Activated CD8-positive, alpha-beta memory T cell treated with anti-CD3 and anti-CD28 coated beads, Interleukin-2, amount 50 U/mL, for 4 hours (primary cell): ENCODE results near the gene DONSON.
"Not testable (repeated sequence)": the region's sequence is repeated elsewhere in the genome, so short reads cannot be mapped to it uniquely, and the experiment has no call there.

Experiments
- DNase-seq: peaks from one replicate; pipeline ENCODE4 v3.0.0-alpha.2; 2020

DONSON gene, protein sequence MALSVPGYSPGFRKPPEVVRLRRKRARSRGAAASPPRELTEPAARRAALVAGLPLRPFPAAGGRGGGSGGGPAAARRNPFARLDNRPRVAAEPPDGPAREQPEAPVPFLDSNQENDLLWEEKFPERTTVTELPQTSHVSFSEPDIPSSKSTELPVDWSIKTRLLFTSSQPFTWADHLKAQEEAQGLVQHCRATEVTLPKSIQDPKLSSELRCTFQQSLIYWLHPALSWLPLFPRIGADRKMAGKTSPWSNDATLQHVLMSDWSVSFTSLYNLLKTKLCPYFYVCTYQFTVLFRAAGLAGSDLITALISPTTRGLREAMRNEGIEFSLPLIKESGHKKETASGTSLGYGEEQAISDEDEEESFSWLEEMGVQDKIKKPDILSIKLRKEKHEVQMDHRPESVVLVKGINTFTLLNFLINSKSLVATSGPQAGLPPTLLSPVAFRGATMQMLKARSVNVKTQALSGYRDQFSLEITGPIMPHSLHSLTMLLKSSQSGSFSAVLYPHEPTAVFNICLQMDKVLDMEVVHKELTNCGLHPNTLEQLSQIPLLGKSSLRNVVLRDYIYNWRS

DNA sequence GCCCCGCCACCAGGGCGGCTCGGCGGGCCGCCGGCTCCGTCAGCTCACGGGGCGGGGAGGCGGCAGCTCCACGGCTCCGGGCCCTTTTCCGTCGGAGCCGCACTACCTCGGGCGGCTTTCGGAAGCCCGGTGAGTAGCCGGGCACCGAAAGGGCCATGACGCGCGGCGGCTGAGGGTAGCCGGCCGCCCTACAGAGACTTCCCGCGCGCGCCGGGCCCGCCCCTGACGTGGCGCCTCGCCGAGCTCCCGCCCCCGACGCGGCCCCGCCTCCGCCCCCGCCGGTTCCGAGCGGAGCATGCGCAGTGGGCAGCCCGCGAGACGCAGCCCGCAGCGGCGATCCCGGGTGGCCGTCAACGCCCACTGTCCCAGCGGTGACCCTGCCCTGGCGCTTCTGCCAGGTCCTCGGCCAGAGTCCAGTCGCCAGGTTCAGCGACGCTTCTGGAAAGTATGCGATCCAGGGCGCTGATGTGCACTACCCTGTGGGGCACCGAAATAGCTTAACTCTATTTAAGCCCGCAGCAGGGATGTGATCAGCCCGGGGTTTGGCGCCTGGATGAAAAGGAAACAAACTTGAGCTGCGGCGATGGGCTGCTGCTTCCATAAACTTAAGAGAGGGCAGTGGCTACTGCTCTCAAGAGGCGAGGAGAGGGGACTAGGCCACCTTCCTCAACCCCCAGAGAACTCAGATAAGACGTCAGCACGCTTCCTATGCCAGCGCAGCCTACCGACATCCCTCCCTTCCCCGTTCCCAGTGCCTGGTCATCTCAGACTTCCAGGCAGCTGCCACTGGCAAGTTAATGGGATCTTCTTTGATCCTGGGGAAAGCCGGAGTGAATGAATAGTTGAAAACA is at the start of gene DONSON:
Gene DONSON, minus strand, starts transcription at position 200 of the 851 bp plus-strand sequence. Its CDS starts 43 bp downstream, at position 157.
- peak; percentile 87 for DNase-seq

DNA sequence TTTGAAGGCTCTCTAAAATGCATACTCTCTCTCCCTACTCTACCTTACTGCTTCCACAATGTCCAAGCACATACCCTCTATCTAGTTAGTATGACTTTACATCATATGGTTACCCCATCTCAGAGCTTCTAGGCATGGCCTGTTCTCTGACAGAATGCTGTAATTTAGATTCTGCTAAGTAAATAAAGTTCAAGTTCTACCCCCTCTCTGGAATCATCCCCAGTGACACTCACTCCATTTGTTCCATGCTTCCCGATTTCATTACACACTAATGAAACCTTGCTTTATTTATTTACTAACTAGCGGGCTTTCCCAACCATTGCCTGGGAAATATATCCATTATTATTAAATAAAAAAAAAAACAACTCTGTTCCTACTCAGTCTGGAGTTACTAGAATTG is 45.8 kb upstream of the DONSON start:
- no peak for DNase-seq

DNA sequence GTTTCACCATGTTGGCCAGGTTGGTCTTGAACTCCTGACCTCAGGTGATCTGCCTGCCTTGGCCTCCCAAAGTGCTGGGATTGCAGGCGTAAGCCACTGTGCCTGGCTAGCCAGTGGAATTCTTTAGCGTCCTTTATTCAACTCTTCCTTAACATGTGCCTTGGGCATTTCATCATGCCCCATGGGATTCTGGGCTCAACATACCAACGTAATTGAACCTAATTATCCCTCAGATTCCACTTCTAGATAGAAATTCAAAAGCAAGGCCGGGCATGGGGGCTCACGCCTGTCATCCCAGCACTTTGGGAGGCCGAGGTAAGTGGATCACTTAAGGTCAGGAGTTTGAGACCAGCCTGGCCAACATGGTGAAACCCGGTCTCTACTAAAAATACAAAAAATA is 37.7 kb upstream of the DONSON start:
- not testable (repeated sequence) for DNase-seq

DNA sequence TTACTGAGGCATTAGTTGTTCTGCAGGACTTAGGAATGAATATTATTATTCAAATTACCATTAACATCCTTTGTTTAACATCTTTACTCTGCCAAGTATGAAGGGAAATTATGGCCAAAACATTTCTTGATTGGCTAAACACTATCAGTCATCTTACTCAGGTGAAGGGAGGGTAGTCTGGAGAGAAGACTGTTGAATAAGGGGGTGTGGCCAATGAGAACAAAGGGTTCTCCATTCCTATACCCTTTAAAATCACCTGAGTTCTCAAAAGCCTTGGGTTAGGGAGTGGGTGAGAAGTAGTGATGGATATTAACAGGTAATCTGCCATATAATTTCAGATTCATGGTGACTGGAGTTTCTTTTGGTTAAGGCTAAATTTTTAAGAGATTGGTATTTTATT is 33.8 kb upstream of the DONSON start:
- DNase-seq, result no peak

DNA sequence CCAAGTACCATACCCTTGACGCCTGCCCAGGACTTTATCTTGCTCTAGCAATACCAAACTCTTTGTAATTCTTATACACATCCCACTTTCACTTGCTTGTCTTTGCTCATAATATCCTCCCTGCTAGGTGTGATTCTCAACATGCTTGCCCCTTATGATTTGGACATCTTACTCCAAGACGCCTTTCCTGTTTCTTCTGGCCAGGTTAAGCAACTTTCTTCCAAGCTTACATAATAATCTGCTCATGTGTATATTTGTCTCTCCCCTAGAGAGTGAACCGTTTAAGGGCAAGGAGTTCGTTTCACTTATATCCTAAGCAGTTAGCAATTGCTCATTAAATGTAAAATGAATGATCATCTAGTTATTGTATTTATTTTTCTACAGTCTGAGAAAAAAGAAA is 31.2 kb upstream of the DONSON start:
- no peak for DNase-seq

DNA sequence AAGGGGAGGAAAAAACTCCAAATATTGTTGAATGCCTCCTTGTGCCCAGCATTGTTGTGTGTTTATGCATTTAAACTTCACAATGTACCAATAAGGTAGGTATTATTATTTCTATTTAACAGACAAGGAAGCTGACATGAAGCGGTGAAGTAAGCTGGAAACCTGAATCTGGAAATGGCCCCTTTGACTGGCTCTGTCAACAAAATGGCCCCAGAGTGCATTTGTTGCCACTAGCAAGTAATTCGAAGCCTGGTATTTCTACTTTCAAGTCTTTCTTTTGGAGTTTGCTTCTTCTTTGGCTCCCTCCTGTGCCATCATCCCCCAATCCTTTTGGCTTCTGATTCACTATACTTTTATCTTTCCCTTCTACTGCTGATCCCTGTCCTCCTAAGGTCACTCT is 29.9 kb upstream of the DONSON start:
- no peak for DNase-seq

DNA sequence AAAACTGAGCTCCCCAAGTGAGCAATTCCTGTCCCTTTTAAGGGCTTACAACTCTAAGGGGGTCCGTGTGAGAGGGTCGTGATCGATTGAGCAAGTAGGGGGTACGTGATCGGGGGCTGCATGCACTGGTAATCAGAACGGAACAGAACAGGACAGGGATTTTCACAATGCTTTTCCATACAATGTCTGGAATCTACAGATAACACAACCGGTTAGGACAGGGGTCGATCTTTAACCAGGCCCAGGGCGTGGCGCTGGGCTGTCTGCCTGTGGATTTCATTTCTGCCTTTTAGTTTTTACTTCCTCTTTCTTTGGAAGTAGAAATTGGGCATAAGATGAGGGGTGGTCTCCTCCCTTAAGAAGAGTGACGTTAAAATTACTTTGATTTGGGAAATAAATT is 29.1 kb upstream of the DONSON start:
- DNase-seq, result not testable (repeated sequence)

DNA sequence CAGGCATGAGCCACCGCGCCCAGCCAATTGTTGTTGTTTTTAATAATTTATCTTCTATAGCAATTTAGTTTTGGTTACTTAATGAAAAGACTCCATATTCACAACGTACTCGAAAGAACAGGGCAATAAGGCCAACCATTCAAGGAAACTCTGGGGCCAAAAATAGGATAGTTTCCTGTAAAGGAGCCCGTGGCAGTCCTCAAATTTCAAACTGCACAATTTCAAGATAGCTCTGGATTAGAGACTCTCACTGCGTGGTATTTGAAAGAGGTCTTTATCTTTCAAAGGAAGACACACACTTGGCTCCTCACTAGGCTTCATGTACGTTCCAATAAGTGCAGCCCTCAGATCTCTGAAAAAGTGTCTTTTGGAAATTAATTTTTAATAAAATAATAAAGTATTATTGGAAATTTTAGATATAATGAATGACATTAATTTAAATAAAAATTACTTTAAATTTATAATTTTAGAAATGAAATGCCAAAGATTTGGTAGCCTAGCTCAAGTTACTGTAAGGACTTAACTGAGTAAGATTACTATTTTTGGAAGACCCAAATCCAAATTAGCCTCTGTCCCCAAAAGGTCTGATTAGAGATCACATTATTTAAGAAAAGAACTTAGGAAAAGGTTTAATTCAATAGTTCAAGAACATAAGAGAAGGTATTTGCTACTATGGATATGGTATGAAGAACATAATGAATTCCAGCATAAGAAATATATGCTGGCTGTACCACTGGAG is 22.7 kb upstream of the DONSON start:
- DNase-seq, result no peak

DNA sequence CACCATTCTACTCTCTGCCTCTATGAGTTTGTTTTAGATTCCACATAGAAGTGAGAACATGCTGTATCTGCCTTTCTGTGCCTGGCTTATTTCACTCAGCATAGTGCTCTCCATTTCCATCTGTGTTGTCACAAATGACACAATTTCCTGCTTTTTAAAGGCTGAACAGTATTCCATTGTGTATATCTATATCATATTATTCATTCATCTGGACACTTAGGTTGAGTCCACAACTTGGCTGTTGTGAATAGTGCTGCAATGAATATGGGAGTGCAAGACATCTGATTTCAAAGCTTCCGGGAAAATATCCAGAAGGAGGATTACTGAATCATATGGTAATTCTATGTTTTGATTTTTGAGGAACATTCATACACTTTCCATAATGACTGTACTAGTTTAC is 20.1 kb upstream of the DONSON start:
- DNase-seq, result no peak

DNA sequence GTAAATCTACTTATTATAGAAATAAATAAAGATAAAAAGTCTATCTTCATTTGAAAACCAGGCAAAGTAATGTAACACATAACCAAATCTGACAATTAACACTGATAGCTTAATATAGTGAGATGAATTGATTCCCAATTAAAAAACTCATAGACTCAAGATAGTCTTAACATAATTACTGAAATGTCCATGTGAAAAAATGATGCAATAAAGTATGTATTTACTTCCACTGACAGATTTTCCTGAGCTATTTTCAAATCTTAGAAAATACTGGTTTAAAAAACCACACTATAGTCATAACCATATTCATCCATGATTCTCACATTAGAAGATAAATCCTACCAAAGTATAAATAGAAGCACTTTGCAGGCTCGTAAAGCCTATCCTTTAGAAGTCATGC is 9.6 kb upstream of the DONSON start:
- DNase-seq, result no peak

DNA sequence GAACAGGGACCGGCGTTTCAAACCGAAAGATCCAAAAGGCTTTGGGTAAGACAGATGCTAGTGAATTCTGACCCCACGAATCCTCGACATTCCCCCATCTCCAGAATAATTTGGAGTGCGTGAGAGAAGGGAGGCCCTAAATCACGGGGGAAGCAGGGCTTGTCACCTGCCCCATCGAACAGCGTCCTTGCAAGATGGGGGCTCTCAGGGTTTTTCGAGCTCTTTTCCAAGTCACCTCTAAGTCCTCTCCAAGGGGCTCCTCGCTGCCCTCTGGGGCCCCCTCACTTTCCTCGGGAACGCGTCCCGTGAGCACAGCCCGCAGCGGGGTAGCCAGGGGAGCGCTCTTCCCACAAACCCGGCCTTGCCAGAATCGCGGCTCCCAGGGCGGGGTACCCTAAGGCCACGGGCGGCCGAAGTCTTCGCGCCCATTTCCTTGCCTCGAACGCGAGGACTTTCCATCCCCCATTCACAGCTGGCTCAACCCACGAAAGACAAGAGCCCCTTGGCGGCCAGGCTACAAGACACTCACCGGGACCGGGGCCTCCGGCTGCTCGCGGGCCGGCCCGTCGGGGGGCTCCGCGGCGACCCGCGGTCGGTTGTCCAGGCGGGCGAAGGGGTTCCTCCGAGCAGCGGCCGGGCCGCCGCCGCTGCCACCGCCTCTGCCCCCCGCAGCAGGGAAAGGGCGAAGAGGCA is 546 bp downstream of the DONSON start:
- no peak for DNase-seq

DNA sequence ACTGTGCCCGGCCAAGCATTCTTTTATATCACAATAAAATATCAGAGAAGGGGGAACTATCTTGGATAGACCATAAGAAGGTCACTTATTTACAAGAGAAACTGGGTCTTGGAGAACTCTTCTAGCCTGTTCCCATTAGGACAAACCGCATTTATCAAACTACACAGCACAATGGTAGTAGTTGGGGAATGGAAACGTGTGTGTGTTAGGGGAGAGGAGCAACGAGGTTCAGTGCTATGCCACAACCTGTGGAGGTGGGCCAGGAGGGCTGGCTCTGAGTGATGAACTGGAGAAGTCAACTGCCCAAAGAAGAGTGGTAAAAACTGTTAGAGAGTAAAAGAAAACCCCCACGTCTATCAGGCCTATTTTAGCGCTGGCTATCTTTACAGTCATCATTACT is 1.6 kb downstream of the DONSON start:
- DNase-seq, result no peak

DNA sequence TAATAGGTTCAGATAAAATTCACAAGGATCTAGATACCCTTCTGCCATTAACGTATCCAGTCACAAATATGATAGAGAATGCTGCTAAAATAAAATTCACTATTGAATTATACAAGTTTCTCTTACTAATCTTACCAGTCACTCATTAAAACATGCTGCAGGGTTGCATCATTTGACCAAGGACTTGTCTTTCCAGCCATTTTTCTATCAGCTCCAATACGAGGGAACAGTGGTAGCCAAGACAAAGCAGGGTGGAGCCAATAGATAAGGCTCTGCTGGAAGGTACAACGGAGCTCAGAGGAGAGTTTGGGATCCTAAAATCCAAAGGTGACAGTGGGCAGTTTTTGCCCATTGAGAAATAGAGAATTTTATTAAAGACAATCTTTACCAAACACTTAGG is 4.0 kb downstream of the DONSON start:
- no peak for DNase-seq

DNA sequence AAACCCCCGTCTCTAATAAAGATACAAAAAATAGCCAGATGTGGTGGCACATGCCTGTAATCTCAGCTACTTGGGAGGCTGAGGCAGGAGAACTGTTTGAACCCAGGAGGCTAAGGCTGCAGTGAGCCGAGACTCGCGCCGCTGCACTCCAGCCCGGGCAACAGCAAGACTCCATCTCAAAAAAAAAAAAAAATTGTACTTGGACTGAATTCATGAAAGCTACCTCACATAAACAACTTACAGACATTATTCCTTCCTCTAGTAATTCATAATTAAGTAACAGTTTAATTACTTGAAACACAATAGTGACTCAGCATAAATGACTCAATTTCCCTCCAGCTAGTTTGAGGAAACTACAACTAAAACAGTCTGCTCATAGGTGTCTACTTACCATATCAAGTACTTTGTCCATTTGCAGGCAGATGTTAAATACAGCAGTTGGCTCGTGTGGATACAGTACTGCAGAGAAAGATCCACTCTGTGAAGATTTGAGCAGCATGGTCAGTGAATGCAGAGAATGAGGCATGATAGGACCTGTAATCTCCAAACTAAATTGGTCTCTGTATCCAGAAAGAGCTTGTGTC is 9.4 kb downstream of the DONSON start:
- DNase-seq, result no peak

DNA sequence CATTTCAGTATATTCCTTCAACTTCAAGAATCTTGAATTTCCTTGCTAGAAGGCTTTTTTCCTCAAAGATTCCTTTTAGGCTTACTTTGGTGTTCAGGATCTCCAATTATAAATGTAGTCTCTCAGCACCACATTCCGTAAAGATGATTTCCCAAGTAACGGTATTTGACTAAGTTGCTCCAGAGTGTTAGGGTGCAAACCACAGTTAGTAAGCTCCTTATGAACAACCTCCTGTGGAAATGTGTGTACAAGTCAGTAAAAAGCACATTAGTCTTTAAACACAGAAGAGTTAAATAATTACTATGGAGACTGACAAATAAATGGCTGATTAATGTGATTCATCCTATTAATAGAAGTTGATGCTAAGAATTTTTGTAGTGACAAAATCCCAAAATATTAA is 10.3 kb downstream of the DONSON start:
- DNase-seq, result no peak

DNA sequence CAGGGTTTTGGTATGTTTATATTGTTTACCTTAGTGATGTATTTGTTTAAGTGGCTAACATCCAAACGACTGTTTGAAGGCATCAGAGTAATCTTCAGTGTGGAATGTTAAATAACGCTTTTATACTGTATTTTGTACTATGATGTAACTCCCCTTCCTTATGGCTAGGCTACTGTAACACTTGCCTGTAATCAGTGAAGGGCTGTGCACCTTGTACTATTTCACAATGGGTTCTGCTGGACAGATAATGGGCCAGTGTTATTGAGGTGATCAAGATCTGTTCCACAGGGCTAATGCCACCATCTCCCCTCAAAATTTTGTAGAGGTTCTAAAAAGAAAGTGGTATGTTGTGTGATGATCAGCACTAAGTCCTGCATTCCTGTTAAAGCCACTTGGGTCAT is 11.7 kb downstream of the DONSON start:
- DNase-seq, result not testable (repeated sequence)

DNA sequence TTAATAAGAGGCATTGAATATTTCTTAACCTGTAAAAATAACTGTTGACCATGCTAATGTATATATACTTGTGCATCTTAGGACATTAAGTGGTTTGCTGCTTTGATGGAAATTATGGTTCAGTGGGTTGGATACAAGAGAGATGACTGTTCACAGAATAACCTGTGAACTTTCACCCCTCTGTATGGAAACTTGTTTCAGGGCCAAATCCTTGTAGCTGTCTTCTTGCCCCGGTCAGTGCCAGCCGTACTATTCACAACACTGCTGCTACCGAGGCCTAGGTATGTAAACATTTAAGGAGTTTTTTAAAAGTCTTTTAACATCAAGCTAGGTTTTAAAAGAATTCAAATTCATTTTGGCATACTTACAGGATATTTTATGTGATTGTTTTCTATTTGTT is 16.1 kb downstream of the DONSON start:
- no peak for DNase-seq

DNA sequence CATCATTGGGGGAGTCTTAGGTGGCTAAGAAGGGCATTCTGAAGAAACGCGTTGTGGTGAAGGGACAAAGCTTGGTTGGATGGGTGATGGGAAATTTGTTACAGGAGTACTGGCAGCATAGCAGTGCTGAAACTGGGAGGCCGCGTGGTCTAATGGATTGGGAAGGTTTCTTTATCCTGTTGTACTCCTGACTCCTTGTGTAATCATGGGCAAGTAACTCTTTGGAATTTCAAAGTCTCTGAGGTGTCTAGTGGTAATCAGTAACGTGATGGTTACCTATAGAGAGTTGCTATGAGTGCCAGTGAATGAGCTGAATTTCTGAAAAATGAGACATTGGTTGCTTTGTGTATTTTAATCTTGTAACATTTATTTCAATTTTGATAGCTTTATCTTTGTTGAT is 18.5 kb downstream of the DONSON start:
- no peak for DNase-seq

DNA sequence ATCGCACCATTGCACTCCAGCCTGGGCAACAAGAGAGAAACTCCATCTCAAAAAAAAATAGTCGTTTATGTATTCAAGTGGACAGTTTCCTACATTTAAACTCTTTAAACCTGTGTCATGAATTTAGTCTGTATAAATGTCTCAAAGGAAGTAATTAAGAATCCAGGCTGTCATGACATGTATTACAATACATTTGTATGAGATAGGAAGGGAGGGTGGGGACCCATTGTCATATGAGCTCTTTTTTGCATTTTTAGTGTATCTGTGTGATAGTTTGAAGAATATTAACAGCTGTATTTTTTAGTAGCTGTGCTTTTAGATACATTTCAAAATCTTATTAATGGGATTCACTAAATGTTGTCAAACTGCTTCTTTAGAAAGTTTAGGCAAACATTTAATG is 20.0 kb downstream of the DONSON start:
- DNase-seq, result no peak

DNA sequence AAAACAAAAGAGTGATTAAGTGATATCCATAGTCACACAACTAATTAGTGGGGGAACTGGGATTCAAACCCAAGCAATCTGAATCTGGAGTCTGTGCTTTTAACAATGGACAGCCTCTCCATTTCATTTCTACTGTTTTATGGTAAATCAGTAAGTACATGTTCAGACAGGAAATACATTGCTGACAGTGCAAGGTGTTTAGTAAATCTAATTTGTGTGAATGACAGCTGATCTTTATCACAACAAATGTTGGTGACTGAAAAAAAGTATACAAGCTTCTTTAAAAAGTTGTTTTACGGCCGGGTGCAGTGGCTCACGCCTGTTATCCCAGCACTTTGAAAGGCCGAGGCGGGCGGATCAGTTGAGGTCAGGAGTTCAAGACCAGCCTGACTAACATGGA is 20.6 kb downstream of the DONSON start:
- DNase-seq, result no peak

DNA sequence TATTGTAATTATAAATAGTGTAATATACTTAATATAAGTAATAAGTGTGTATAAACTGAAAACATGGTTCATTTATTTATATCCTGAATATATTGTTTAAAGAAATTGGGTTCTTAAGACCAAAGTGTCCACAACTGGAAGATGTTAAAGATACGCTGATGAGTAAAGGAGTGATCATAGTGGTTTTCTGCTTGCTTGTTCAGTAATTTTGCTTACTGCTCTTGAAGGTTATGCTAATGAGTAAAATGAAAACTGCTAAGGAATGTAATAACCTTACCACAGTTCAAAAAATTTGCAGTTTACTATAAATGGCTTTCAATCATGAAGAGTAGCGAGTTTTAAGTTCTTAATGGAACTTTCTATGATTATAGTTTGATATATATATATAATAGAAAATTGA is 22.0 kb downstream of the DONSON start:
- no peak for DNase-seq

DNA sequence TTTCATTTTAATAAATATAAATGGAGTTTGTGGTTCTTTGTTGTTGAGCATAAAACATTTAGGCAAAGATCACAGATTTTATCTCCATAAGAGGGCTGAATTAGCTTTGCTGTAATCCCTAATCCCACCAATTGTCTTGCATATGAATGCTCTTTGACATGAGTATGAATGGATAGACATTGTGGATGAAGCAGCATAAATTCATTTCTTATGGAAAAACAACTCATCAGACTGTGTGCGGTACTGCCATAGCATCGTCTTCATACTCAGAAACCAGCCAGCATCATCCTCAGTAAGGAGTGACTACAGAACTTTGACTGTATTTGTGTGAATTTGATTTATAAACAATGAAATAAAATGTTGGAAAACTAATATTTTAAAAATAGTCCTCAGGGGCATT is 26.1 kb downstream of the DONSON start:
- no peak for DNase-seq
